ENCODE data around the gene TMCC1. TPM values are rescaled to one million over a fixed set of nuclear protein-coding genes. Genes with fewer than 3 reads are reported as not detected.

TMCC1 gene
- total and polyA plus RNA-seq, 10 of the 15 experiments (the other 5 are each of a cell fraction or from before 2014, with no cell fraction given) = 2.3 to 21.1 (median 8.4) TPM

DNA sequence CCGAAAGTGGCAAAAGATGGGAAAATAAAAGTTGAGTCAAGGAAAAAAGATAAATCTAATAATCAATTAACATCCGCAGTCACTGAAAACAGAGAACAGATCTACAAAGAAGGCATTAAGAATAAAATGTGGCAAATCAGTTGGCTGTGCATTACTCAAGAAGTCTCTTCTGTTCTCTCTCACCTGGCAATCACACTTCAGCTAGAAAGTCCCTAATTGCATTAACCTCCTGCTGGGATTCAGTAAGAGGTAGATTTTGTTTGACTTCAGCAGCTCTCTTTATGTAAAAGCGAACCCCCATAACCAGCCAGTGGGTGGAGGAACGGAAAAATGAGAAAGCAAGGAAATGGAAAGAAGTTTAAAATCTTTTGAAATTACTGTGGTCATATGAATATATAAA, 192.3 kb downstream of the TMCC1 start:
- Histone ChIP-seq H3K4me2 (ENCODE audit: control insufficient read depth, insufficient read depth) (no peak overlapping the region), H3K27ac (ENCODE audit: control insufficient read depth, insufficient read depth) (no peak overlapping the region), H2AFZ (ENCODE audit: control insufficient read depth, low read depth, low read length) (no peak overlapping the region), H3K9ac (ENCODE audit: control insufficient read depth, insufficient read depth, low read length) (no peak overlapping the region), H3K9me3 (replicated peaks; ENCODE audit: control insufficient read depth, insufficient read depth, low read length) (peaks cover 2% of the 10 kb centered on the region; the same call in 2 of the 3 replicates), H4K20me1 (ENCODE audit: control insufficient read depth, insufficient read depth) (no peaks in the 10 kb centered on the region), H3K27me3 (replicated peaks in 1 of 2; ENCODE audit: control insufficient read depth in 2 of 2, insufficient read depth in 2 of 2, low read length in 1 of 2) (no peaks in the 10 kb centered on the region), H3K79me2 (ENCODE audit: control insufficient read depth, insufficient read depth, low read length) (no peaks in the 10 kb centered on the region), H3K36me3 (ENCODE audit: control insufficient read depth in 2 of 2, insufficient read depth in 2 of 2, low read length in 1 of 2) (no peaks in the 10 kb centered on the region; a peak in 1 of 4 replicates), H3K4me1 (ENCODE audit: control insufficient read depth, insufficient read depth, low read length) (no peaks in the 10 kb centered on the region), H3K4me3 (no peak overlapping the region)
- POLR2A ChIA-PET = no interaction called here
- DNase-seq (ENCODE audit: low read depth, low spot score) (no peak), ATAC-seq (no peak), FAIRE-seq (no peak)
- SMC1A ChIA-PET (ENCODE audit: uncharacterized antibody, unreplicated experiment) = no interaction called here
- in situ Hi-C loops (cut with MboI) = no loop called here
- RAD21 ChIA-PET (ENCODE audit: unreplicated experiment) = no interaction called here
- CTCF ChIA-PET = no interaction called here
- TF ChIP-seq NRF1 (conservative IDR thresholded peaks at IDR 0.05; ENCODE audit: low read depth, low read length) (no peak), MXI1 (IDR thresholded peaks at IDR 0.05; ENCODE audit: low read depth, low read length) (no peak), ZSCAN29 (IDR thresholded peaks at IDR 0.05) (no peak), RB1 (IDR thresholded peaks at IDR 0.05; ENCODE audit: borderline replicate concordance) (no peak), HCFC1 (IDR thresholded peaks at IDR 0.05; ENCODE audit: low read length) (no peak), ESRRA (IDR thresholded peaks at IDR 0.05; ENCODE audit: low read length) (no peak)
- TF ChIP-seq, protein P1, sequence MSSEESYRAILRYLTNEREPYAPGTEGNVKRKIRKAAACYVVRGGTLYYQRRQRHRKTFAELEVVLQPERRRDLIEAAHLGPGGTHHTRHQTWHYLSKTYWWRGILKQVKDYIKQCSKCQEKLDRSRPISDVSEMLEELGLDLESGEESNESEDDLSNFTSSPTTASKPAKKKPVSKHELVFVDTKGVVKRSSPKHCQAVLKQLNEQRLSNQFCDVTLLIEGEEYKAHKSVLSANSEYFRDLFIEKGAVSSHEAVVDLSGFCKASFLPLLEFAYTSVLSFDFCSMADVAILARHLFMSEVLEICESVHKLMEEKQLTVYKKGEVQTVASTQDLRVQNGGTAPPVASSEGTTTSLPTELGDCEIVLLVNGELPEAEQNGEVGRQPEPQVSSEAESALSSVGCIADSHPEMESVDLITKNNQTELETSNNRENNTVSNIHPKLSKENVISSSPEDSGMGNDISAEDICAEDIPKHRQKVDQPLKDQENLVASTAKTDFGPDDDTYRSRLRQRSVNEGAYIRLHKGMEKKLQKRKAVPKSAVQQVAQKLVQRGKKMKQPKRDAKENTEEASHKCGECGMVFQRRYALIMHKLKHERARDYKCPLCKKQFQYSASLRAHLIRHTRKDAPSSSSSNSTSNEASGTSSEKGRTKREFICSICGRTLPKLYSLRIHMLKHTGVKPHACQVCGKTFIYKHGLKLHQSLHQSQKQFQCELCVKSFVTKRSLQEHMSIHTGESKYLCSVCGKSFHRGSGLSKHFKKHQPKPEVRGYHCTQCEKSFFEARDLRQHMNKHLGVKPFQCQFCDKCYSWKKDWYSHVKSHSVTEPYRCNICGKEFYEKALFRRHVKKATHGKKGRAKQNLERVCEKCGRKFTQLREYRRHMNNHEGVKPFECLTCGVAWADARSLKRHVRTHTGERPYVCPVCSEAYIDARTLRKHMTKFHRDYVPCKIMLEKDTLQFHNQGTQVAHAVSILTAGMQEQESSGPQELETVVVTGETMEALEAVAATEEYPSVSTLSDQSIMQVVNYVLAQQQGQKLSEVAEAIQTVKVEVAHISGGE (CRISPR knock-in tag; IDR thresholded peaks at IDR 0.05) = no peak
- no TSS peak for BruUV-seq (replicated peaks)
- WGBS (ENCODE audit: insufficient coverage, insufficient replicate concordance, low lambda C conversion rate, missing lambda C conversion rate) = 84% methylated on average over 4 of the region's 4 CpGs
- intact Hi-C loops (cut with micrococcal nuclease; ENCODE audit: unreplicated experiment) = no loop called here

All from GM12878 (cell line).